Caco-2 (cell line): ENCODE measurements around the gene INTS7. TPM values are rescaled to one million over a fixed set of nuclear protein-coding genes. Genes with fewer than 3 reads are reported as not detected.

ENCODE experiments used
- BruUV-seq: library from RNA; stranded (reverse); fragments of 400-500 nt; replicated peaks from 2 replicates; lab custom pipeline; 2021; lab: Mats Ljungman, UMichigan
- CTCF ChIA-PET: fragments of 300-600 bp; sonication (Branson Sonifier 250); formaldehyde crosslinking; loops from one replicate; lab custom pipeline; 2022; ENCODE audit warnings: antibody characterized with exemption; lab: Charles Lee
- POLR2A ChIA-PET: fragments of 300-600 bp; sonication (Branson Sonifier 250); formaldehyde crosslinking; loops from one replicate; lab custom pipeline; 2022; ENCODE audit warnings: antibody characterized with exemption; lab: Charles Lee
- DNase-seq, 2 experiments: peaks; one replicate each; pipeline versions ENCODE4 v3.0.0 to v3.0.0-alpha.2; 2020 to 2022
- H3K27me3 ChIP-seq: replicated peaks from 2 replicates; pipeline ENCODE4 v1.6.0; 2011; ENCODE audit warnings: low read length; ENCODE audit not compliant: control insufficient read depth, insufficient read depth
- H3K36me3 ChIP-seq: 2 replicates; pipeline ENCODE4 v1.5.1; 2011; ENCODE audit warnings: low read length; ENCODE audit not compliant: control insufficient read depth, insufficient read depth
- H3K4me1 ChIP-seq: fragments of 250-450 bp; sonication (Bioruptor Pico); 2 replicates; pipeline ENCODE4 v1.5.1; 2020; ENCODE audit warnings: mild to moderate bottlenecking
- H3K4me3 ChIP-seq: 2 replicates; pipeline ENCODE4 v1.5.1; 2011; ENCODE audit warnings: low read depth, mild to moderate bottlenecking, control low read depth, low read length
- H3K9me3 ChIP-seq: fragments of 250-450 bp; sonication (Bioruptor Pico); 2 replicates; pipeline ENCODE4 v1.5.1; 2020; ENCODE audit warnings: mild to moderate bottlenecking, moderate library complexity
- H3K27ac Mint-ChIP-seq: one replicate; pipeline ENCODE4 v1.8.0; 2022; ENCODE audit warnings: mixed read lengths; ENCODE audit not compliant: unreplicated experiment
- H3K27me3 Mint-ChIP-seq: one replicate; pipeline ENCODE4 v1.8.0; 2022; ENCODE audit warnings: mixed read lengths; ENCODE audit not compliant: insufficient read depth, unreplicated experiment
- H3K36me3 Mint-ChIP-seq: one replicate; pipeline ENCODE4 v1.8.0; 2022; ENCODE audit warnings: mild to moderate bottlenecking, mixed read lengths; ENCODE audit not compliant: insufficient read depth, unreplicated experiment
- H3K4me1 Mint-ChIP-seq: one replicate; pipeline ENCODE4 v1.8.0; 2022; ENCODE audit warnings: low read depth, mixed read lengths; ENCODE audit not compliant: unreplicated experiment
- H3K4me3 Mint-ChIP-seq: one replicate; pipeline ENCODE4 v1.8.0; 2022; ENCODE audit warnings: mild to moderate bottlenecking, moderate library complexity, mixed read lengths; ENCODE audit not compliant: unreplicated experiment
- H3K9me3 Mint-ChIP-seq: one replicate; pipeline ENCODE4 v1.8.0; 2022; ENCODE audit warnings: mixed read lengths; ENCODE audit not compliant: unreplicated experiment
- intact Hi-C: fragments of 100-400 bp; cut with micrococcal nuclease; formaldehyde crosslinking; loops from one replicate; pipeline ENCODE4 v1.10.0; 2022; ENCODE audit not compliant: unreplicated experiment
- total RNA-seq: library from RNA; stranded (reverse); gene quantifications from 2 replicates; pipeline ENCODE4 v1.2.3, GENCODE V29; 2022
- TF ChIP-seq, protein P1 (sequence below), 2 experiments: fragments of 200-600 bp in 1 of 2; IDR thresholded peaks; 1 replicate in 1 of 2; 2 replicates in 1 of 2; pipeline versions ENCODE4 v1.5.1 to v1.8.0; 2011 to 2022; ENCODE audit warnings: antibody characterized with exemption in 1 of 2, control low read depth in 1 of 2, inconsistent platforms in 1 of 2, low read depth in 1 of 2, low read length in 1 of 2, mild to moderate bottlenecking in 1 of 2, moderate library complexity in 1 of 2; ENCODE audit not compliant: insufficient read depth in 1 of 2, severe bottlenecking in 1 of 2, unreplicated experiment in 1 of 2

INTS7 gene
- total RNA-seq, 1 experiment from 2014 or later, result 31.9 TPM

DNA sequence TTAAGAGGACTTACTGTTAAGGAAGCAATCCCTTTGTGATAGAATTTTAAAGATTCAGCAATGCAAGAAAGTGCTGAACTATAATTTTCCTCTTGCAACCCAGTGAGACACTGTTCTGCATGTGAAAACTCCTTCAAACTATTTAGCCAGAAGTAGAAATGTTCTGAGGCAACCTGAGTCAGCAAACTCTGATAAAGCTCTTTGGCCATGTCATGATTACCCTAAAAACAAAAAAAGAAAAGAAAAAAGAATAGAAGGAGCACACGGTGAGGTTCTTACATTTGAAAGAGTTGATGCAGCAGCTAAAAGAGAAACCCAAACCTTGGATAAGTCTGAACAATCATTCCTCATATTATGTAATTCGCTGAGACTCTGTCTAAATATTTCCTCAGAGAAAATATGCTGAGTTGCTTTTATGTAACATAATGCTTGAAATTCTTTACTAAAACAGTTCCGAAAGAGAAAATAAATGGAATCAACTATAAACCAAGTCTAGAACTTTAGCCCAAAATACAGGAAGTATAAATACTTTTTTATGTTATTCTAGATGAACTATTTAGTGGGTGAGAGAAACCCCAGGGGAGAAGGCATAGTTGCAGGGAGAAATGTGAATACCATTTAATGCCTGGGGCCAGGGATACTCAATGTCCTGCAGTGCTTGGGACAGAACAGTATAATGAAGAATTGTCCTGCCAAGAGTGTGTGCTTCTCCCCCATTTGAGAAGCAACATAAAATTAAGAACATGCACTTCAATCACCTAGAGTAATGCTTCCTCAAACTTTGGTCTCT is 60.0 kb downstream of the INTS7 start:
- no peaks in the 10 kb centered on the region for H3K9me3 ChIP-seq
- H3K36me3 ChIP-seq, result no peaks in the 10 kb centered on the region
- no peaks in the 10 kb centered on the region for H3K27me3 ChIP-seq
- H3K4me1 Mint-ChIP-seq, result no peaks in the 10 kb centered on the region
- H3K36me3 Mint-ChIP-seq, result peaks cover 39% of the 10 kb centered on the region
- no peak overlapping the region for H3K27ac Mint-ChIP-seq
- intact Hi-C loops, result no loop called here
- H3K9me3 Mint-ChIP-seq, result no peaks in the 10 kb centered on the region
- CTCF ChIA-PET, result no interaction called here
- POLR2A ChIA-PET, result no interaction called here
- no peaks in the 10 kb centered on the region for H3K27me3 Mint-ChIP-seq
- TF ChIP-seq, protein P1, sequence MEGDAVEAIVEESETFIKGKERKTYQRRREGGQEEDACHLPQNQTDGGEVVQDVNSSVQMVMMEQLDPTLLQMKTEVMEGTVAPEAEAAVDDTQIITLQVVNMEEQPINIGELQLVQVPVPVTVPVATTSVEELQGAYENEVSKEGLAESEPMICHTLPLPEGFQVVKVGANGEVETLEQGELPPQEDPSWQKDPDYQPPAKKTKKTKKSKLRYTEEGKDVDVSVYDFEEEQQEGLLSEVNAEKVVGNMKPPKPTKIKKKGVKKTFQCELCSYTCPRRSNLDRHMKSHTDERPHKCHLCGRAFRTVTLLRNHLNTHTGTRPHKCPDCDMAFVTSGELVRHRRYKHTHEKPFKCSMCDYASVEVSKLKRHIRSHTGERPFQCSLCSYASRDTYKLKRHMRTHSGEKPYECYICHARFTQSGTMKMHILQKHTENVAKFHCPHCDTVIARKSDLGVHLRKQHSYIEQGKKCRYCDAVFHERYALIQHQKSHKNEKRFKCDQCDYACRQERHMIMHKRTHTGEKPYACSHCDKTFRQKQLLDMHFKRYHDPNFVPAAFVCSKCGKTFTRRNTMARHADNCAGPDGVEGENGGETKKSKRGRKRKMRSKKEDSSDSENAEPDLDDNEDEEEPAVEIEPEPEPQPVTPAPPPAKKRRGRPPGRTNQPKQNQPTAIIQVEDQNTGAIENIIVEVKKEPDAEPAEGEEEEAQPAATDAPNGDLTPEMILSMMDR (IDR thresholded peaks at IDR 0.05; ENCODE audit: insufficient read depth in 1 of 2, low read depth in 1 of 2, low read length in 1 of 2, severe bottlenecking in 1 of 2, unreplicated experiment in 1 of 2), result no peak
- DNase-seq, result no peak
- BruUV-seq, result no TSS peak
- no peak overlapping the region for H3K4me3 Mint-ChIP-seq
- H3K4me1 ChIP-seq, result no peaks in the 10 kb centered on the region
- H3K4me3 ChIP-seq, result no peak overlapping the region

DNA sequence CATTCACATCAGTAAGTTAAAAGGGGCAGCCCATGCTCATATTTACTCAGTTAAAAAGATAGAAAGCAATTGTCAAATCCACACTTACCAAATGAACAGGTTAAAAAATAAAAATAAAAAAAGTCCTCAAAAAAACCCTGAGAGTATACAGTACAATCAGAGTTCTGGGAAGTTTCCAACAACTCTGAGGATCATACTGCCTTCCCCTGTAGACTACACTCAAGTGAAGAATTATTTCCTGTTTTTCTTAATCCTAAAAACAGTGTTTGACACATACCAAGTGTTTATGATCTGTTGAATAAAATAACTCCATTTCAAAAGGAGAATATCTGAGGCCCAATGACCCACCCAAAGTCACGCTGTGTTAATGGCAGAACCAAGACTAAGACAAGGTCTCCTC is 61.8 kb downstream of the INTS7 start:
- H3K36me3 ChIP-seq, result no peaks in the 10 kb centered on the region
- no peaks in the 10 kb centered on the region for H3K27me3 ChIP-seq
- no peaks in the 10 kb centered on the region for H3K27me3 Mint-ChIP-seq
- H3K4me3 Mint-ChIP-seq, result no peak overlapping the region
- TF ChIP-seq, protein P1 (IDR thresholded peaks at IDR 0.05; ENCODE audit: insufficient read depth in 1 of 2, low read depth in 1 of 2, low read length in 1 of 2, severe bottlenecking in 1 of 2, unreplicated experiment in 1 of 2), result no peak
- BruUV-seq, result no TSS peak
- ChIA-PET POLR2A (no interaction called here), CTCF (no interaction called here)
- H3K4me1 Mint-ChIP-seq, result no peaks in the 10 kb centered on the region
- H3K9me3 ChIP-seq, result no peaks in the 10 kb centered on the region
- H3K36me3 Mint-ChIP-seq, result peaks cover 40% of the 10 kb centered on the region
- H3K4me1 ChIP-seq, result no peaks in the 10 kb centered on the region
- H3K27ac Mint-ChIP-seq, result no peak overlapping the region
- intact Hi-C loops, result no loop called here
- no peak for DNase-seq
- H3K4me3 ChIP-seq, result no peak overlapping the region
- H3K9me3 Mint-ChIP-seq, result no peaks in the 10 kb centered on the region

DNA sequence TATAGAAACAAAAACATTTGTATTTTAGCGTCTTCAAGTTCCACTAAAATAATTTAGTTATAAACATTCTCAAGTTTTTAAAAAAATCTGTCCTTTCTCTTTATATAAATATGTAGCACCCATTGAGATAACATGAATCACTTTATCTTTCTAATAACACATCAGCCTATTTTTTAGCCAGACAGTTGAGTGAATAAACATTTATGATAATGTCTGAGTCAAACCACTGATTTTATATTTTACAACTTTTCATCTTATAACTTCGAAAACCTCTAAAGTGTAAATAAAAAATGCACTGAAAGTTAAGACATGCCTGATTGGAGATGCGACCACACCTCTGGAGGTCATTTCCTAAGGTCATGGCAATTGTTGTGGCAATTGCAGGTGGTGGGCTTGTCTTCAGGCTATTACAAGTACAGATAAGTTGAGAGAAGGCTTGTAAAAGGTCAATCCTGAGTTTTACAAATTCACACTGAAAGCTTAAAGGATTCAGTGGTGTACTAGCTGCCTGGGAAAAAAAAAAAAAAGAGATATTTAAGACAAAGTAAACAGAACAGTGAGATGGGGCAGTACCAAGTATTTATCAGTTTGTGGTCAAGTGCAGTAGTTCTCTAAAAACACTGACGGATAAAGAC is 67.0 kb downstream of the INTS7 start:
- Mint-ChIP-seq H3K4me3 (no peak overlapping the region), H3K9me3 (no peaks in the 10 kb centered on the region), H3K27me3 (no peaks in the 10 kb centered on the region), H3K36me3 (peaks cover 49% of the 10 kb centered on the region), H3K4me1 (no peaks in the 10 kb centered on the region), H3K27ac (no peak overlapping the region)
- CTCF ChIA-PET, result no interaction called here
- Histone ChIP-seq H3K36me3 (no peaks in the 10 kb centered on the region), H3K4me1 (no peaks in the 10 kb centered on the region), H3K27me3 (no peaks in the 10 kb centered on the region), H3K4me3 (no peak overlapping the region), H3K9me3 (0 out of 2 replicates have a peak, but pooled peaks cover 2% of the 10 kb centered on the region)
- no TSS peak for BruUV-seq
- POLR2A ChIA-PET, result no interaction called here
- TF ChIP-seq, protein P1 (IDR thresholded peaks at IDR 0.05; ENCODE audit: insufficient read depth in 1 of 2, low read depth in 1 of 2, low read length in 1 of 2, severe bottlenecking in 1 of 2, unreplicated experiment in 1 of 2), result no peak
- intact Hi-C loops, result no loop called here
- DNase-seq, result no peak
